ENCODE results near the gene KREMEN1. TPM values are rescaled to one million over a fixed set of nuclear protein-coding genes. Genes with fewer than 3 reads are reported as not detected.

The KREMEN1 gene
- total and polyA plus RNA-seq, 10 of the 15 experiments (the other 5 are each of a cell fraction or from before 2014, with no cell fraction given): 0.10 to 2.5 (median 0.20) TPM; not detected in 1

- Histone ChIP-seq H3K4me2 (ENCODE audit: control insufficient read depth, insufficient read depth) (no peak overlapping the region), H3K36me3 (ENCODE audit: control insufficient read depth in 2 of 2, insufficient read depth in 2 of 2, low read length in 1 of 2) (no peaks in the 10 kb centered on the region; a peak in 1 of 4 replicates), H3K9me3 (replicated peaks; ENCODE audit: control insufficient read depth, insufficient read depth, low read length) (peaks cover 3% of the 10 kb centered on the region; the same call in 2 of the 3 replicates), H4K20me1 (ENCODE audit: control insufficient read depth, insufficient read depth) (no peaks in the 10 kb centered on the region), H3K4me3 (no peak overlapping the region), H2AFZ (ENCODE audit: control insufficient read depth, low read depth, low read length) (no peak overlapping the region), H3K79me2 (ENCODE audit: control insufficient read depth, insufficient read depth, low read length) (peaks cover 5% of the 10 kb centered on the region), H3K4me1 (ENCODE audit: control insufficient read depth, insufficient read depth, low read length) (peaks cover 16% of the 10 kb centered on the region), H3K27ac (ENCODE audit: control insufficient read depth, insufficient read depth) (no peak overlapping the region), H3K27me3 (replicated peaks in 1 of 2; ENCODE audit: control insufficient read depth in 2 of 2, insufficient read depth in 2 of 2, low read length in 1 of 2) (no peaks in the 10 kb centered on the region), H3K9ac (ENCODE audit: control insufficient read depth, insufficient read depth, low read length) (no peak overlapping the region)
- TSS peak; percentile 22 for BruUV-seq (replicated peaks)
- TF ChIP-seq, protein P1, sequence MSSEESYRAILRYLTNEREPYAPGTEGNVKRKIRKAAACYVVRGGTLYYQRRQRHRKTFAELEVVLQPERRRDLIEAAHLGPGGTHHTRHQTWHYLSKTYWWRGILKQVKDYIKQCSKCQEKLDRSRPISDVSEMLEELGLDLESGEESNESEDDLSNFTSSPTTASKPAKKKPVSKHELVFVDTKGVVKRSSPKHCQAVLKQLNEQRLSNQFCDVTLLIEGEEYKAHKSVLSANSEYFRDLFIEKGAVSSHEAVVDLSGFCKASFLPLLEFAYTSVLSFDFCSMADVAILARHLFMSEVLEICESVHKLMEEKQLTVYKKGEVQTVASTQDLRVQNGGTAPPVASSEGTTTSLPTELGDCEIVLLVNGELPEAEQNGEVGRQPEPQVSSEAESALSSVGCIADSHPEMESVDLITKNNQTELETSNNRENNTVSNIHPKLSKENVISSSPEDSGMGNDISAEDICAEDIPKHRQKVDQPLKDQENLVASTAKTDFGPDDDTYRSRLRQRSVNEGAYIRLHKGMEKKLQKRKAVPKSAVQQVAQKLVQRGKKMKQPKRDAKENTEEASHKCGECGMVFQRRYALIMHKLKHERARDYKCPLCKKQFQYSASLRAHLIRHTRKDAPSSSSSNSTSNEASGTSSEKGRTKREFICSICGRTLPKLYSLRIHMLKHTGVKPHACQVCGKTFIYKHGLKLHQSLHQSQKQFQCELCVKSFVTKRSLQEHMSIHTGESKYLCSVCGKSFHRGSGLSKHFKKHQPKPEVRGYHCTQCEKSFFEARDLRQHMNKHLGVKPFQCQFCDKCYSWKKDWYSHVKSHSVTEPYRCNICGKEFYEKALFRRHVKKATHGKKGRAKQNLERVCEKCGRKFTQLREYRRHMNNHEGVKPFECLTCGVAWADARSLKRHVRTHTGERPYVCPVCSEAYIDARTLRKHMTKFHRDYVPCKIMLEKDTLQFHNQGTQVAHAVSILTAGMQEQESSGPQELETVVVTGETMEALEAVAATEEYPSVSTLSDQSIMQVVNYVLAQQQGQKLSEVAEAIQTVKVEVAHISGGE (CRISPR knock-in tag; IDR thresholded peaks at IDR 0.05): no peak
- TF ChIP-seq CHD1 (IDR thresholded peaks at IDR 0.05; ENCODE audit: low read depth, low read length): no peak
- no peak for TF ChIP-seq RUNX3 (IDR thresholded peaks at IDR 0.05; ENCODE audit: low read length)
- TF ChIP-seq, protein P2, sequence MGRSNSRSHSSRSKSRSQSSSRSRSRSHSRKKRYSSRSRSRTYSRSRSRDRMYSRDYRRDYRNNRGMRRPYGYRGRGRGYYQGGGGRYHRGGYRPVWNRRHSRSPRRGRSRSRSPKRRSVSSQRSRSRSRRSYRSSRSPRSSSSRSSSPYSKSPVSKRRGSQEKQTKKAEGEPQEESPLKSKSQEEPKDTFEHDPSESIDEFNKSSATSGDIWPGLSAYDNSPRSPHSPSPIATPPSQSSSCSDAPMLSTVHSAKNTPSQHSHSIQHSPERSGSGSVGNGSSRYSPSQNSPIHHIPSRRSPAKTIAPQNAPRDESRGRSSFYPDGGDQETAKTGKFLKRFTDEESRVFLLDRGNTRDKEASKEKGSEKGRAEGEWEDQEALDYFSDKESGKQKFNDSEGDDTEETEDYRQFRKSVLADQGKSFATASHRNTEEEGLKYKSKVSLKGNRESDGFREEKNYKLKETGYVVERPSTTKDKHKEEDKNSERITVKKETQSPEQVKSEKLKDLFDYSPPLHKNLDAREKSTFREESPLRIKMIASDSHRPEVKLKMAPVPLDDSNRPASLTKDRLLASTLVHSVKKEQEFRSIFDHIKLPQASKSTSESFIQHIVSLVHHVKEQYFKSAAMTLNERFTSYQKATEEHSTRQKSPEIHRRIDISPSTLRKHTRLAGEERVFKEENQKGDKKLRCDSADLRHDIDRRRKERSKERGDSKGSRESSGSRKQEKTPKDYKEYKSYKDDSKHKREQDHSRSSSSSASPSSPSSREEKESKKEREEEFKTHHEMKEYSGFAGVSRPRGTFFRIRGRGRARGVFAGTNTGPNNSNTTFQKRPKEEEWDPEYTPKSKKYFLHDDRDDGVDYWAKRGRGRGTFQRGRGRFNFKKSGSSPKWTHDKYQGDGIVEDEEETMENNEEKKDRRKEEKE (IDR thresholded peaks at IDR 0.05): no peak
- TF ChIP-seq TARDBP (IDR thresholded peaks at IDR 0.05; ENCODE audit: borderline replicate concordance): no peak
- TF ChIP-seq MEF2A (IDR thresholded peaks at IDR 0.05; ENCODE audit: insufficient read depth, low read depth, low read length): no peak
- TF ChIP-seq TCF3 (IDR thresholded peaks at IDR 0.05; ENCODE audit: borderline replicate concordance, insufficient read depth, low read depth, low read length): no peak
- TF ChIP-seq, protein P3, sequence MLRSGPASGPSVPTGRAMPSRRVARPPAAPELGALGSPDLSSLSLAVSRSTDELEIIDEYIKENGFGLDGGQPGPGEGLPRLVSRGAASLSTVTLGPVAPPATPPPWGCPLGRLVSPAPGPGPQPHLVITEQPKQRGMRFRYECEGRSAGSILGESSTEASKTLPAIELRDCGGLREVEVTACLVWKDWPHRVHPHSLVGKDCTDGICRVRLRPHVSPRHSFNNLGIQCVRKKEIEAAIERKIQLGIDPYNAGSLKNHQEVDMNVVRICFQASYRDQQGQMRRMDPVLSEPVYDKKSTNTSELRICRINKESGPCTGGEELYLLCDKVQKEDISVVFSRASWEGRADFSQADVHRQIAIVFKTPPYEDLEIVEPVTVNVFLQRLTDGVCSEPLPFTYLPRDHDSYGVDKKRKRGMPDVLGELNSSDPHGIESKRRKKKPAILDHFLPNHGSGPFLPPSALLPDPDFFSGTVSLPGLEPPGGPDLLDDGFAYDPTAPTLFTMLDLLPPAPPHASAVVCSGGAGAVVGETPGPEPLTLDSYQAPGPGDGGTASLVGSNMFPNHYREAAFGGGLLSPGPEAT (IDR thresholded peaks at IDR 0.05; ENCODE audit: low read depth): no peak
- no peak for TF ChIP-seq PBX3 (IDR thresholded peaks at IDR 0.05; ENCODE audit: insufficient replicate concordance, low read depth, low read length)
- TF ChIP-seq NFIC (IDR thresholded peaks at IDR 0.05; ENCODE audit: low read depth, low read length): no peak
- no peak for TF ChIP-seq POU2F2 (IDR thresholded peaks at IDR 0.05; ENCODE audit: borderline replicate concordance, low read depth, low read length)
- TF ChIP-seq FOS (IDR thresholded peaks at IDR 0.05; ENCODE audit: borderline replicate concordance, extremely low read depth, insufficient read length): no peak
- no peak for TF ChIP-seq ASH2L (IDR thresholded peaks at IDR 0.05; ENCODE audit: borderline replicate concordance, low read depth)
- CTCF ChIA-PET: interaction anchor here (0.8 to 1.5 kb wide), 6 partner anchors 9 to 48 kb away, joined by 3 to 8 read pairs (median 4); partner anchors contain the start of gene EMID1
- 89% methylated on average over 3 of the region's 3 CpGs for WGBS (ENCODE audit: insufficient coverage, insufficient replicate concordance, low lambda C conversion rate, missing lambda C conversion rate)
- intact Hi-C loops (cut with micrococcal nuclease; ENCODE audit: unreplicated experiment): no loop called here
- in situ Hi-C loops (cut with MboI): no loop called here
- DNase-seq (ENCODE audit: low read depth, low spot score): no peak
- POLR2A ChIA-PET: interaction anchor here (0.9 to 15.3 kb wide), 3 partner anchors 8 to 31 kb away, joined by 3 to 239 read pairs (median 3); no protein-coding TSS in a partner anchor
- RAD21 ChIA-PET (ENCODE audit: unreplicated experiment): interaction anchor here (1.0 to 10.8 kb wide), 2 partner anchors 23 to 30 kb away, joined by 5 to 153 read pairs; no protein-coding TSS in a partner anchor
- ATAC-seq: no peak
- FAIRE-seq: no peak
- SMC1A ChIA-PET (ENCODE audit: uncharacterized antibody, unreplicated experiment): interaction anchor here (1.4 to 16.1 kb wide), 4 partner anchors 23 to 48 kb away, joined by 3 to 165 read pairs (median 5); no protein-coding TSS in a partner anchor
Observed at GRCh38 chr22:29197096-29197495, 124.3 kb downstream of the KREMEN1 start.
